DMS153 treated with DMSO at 0.1 percent for 48 hours (cell line): ENCODE measurements around the gene RGP1.

Source experiments
- DNase-seq: peaks from one replicate; lab custom pipeline; 2025; ENCODE audit not compliant: unreplicated experiment; lab: John Stamatoyannopoulos, UW

The RGP1 gene

DNA sequence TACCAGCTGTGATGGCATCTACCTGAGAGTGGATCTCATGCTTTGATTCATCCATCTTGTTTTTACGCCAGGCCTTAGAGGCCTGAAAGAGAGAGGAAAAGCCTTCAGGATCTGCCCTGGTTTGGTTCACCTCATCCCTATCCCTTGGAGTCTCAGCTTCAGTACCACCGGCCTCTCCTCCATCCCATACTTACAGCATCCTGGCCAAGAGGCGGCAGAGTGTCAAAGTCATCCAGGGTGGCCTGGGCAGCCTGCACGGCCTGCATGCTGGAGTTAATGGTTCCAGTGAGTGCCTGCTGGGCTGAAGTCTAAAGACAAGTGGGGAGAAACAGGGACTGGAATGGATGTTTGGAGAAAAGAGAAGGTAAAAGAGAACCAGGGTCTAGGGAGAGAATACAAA lies 29.5 kb upstream of the RGP1 start:
- no peak for DNase-seq

DNA sequence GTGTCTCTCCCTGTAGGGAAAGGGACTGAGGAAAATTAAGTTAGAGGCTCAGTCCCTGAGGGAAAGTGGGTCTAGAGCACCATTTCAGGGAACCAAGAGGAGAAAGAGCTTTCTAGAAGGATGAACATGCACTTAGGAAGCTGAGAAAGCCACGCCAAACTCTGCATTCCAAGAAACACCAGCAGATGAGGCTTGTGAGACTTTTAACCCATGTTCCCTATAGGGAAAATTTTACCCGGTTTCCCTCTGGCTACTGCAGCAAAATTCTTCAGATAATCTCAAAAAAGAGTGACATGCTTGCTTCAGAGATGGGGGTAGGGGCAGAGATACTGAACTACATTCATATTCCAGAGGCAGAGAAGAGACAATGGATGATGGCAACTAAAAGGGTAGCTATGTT lies 25.7 kb upstream of the RGP1 start:
- DNase-seq: no peak

DNA sequence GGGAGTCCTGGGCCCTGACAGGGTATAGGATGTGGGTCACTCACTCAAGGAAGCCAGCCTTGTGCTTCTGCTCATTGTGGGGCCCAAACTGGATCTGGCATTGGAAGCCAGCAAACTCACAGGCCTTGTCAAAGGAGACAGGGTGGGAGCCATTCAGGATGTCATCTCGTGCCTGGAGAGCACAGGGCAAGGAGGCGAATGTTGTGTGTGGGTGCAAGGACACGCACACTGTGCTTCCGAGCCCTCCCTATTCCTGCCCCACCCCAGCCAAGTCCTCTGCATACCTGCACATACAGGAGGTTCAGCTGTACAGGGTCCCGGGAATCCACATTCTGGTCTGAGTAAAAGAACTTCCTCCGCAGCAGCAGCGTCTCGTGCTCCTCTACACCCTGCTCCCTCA lies 25.2 kb upstream of the RGP1 start:
- no peak for DNase-seq

DNA sequence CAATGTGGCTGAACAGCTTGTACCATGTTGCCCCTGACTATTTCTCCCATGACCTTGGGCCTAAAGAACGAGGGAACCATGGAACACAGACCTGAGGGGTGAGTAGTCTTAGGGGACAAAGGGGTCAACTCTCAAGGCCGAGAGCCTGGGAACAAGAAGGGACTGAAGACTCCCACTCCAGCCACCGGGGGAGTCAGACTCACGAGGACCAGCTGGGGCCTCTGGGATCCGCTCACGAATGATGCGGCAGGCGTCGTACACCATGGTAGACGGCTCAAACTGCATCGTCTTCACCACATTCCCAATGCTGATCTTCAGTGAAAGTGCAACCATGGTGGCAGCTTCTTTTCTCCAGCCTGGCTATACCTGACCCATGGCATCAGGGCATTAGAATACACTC lies 23.7 kb upstream of the RGP1 start:
- DNase-seq: no peak

DNA sequence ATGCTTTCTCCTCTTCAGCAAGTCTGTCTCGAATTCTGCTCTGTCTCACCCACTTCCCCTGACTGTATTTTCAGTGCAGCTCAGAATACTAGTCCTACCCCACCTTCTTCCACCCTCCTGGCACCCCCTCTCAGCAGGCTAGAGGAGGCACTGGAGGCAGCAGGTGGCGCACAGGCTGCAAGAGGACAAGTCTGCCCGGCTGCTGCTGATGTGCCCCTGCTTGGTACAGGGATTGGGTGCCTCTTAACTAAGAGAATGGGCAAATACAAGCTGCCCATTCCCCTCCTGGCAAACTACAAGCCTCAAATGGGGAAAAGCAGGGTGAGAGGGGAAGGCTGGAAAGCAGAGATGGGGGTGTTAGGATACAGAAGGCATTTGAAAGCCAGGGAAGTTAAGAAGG lies 22.2 kb upstream of the RGP1 start:
- no peak for DNase-seq

DNA sequence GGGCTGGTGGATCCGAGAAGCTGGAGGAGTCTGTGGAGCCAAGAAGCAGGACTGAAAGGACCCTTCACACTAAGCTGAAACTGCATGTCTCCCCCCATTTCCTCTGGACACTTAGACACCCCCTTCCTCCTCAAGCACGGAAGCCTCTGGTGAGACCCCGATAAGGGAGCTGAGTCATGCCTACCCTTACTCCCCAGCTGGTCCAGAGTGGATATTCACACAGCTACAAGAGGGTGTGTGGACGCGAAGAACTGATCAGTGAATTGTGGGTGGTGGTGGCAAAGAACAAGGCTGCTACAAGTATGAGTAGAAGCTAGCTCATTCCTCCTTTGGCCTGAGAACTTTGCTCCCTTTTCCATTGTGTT lies 21.4 kb upstream of the RGP1 start:
- no peak for DNase-seq

DNA sequence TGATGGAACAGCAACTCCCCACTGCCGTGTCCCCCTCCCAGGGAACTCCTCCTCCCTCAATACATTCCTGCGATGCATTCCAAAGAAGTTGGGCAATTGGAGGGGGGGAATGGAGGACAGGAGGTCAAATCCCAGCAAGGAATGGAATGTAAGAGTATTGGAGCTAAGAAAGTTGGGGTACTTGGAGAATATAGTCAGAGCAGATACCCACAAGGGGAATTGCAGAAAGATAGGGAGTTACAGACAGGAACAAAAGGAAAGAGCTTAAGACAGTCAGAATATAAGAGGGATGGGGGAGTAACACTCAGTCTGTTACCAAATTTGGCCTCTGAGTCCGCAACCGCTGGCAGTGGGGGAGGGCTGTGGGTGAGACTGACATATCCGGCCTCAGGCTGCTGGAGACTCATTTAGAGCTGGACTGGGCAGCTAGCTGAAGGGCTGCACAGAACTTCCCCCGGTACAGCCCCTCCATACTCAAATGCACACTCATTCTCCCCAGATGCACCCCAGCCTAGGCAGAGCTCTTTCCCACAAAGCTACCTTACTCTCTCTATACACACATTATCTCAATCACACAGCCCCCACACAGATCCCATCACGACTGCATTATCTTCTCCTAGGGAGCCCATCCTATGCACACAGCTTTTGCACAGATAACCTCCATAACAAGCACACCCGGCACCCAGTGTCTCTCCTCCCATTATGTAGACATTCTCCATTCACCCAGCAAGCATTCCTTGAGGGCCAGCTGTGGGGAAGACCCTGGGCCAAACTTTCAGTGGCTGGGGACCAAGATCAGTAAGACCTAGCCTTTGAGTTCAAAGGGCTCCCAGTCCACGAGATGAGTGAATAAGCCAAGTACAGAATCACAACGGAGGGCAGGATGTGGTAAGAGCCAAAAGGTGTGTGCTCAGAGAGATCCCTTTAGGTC lies 20.8 kb upstream of the RGP1 start:
- DNase-seq: no peak

DNA sequence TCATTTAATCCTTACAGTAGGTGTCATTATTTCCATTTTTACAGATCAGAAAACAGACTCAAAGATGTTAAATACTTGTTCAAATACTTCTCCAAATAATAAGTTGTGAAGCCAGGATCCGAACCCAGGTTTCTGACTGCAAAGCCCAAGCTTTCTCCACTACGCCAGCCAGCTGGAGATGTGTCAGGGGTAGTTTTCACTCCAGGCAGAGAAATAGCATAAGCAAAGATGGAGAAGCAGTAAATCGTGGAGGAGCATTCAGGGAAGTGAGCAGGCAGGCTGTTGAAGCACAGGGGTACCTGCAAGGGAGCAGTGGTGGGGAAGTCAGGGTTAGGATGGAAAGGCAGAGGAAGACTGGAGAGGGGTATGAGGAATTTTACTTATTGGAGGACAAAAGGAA lies 20.0 kb upstream of the RGP1 start:
- DNase-seq: no peak

DNA sequence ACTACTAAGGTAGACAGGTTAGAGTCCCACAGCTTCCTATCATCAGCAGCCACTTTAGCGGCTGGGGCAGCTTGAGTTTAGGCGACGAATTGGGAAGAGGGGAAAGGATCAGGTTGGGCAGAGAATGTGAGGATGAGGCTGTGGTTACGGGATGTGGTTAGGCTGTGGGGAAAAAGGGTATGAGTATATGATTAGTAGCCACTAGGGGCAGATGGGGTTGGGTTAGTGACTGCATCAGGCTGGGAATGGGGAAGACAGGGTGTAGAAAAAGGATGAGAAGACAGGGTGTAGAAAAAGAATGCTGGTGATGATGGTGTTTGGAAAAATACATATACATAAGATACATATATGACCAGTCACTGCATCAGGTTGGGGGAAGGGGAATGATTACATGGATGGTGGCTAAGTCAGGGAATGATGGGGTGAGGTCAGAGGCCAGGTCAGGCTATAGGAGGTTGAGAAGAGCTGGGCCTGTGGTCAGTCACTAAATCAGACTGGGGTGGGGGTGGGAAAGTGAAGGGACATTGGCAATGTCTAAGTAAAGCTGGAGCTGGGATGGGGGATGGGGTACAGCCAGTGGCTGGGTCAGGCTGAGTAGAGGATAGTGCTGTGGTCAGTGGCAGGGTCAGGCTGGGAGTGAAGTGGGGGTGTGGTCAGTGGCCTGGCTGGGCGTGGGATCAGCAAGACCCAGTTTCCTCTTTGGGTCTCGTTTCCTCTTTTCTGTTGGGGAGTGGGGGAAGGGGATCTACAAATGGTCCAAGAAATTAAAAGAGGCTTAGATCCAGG lies 19.2 kb upstream of the RGP1 start:
- DNase-seq: peak; percentile 21

DNA sequence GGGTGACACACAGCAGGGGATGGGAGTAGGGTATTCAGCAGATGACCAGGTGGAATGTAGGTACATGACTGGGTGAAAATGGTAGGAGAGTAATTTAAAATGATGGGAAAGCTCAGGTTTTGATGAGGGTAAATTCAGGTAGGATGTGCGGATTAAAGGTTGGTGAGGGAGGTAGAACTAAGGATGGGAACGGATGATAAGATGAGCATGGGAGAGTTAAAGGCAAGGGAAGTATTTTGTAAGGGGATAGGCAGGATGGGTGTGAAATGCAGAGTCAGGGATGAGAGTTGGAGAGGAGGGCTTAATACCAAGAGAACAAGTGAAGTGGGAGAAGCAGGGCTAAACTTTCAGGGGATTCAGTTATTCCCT lies 18.6 kb upstream of the RGP1 start:
- DNase-seq: no peak

DNA sequence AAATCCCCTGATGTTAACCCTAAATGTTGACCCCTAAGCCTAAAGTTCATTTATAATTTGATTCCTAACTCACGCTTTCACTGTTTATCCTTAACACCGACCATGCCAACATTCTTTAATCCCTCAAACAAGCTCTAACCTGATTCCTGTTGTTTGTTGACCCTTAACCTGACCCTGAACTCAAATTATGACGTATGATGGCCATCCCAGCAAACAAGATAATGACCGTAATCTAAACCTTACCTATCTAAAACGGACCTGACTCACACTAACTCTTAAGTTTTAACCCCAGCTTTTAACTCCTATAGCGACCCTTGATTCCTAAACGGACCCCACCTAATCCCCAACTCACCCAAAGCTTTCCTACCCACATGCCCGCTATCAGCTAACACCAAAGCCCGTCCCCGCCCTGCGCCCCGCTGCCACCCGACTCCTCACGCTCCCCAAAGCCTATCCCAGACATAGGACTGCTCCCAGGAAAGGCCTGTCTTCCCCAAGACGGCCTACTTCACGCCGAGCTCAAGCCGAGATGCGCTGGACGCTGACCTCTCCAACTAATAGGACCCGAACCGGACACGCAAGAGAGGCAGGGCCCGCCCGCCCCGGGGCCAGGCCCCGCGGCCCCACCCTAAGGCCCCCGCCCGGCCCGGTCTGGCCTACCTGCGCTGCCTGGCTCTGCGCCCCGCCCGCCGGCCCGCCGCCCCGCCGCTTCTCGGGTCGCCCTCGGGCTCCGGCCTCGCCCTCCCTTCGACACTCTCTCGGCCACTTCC lies 17.5 kb upstream of the RGP1 start:
- no peak for DNase-seq

DNA sequence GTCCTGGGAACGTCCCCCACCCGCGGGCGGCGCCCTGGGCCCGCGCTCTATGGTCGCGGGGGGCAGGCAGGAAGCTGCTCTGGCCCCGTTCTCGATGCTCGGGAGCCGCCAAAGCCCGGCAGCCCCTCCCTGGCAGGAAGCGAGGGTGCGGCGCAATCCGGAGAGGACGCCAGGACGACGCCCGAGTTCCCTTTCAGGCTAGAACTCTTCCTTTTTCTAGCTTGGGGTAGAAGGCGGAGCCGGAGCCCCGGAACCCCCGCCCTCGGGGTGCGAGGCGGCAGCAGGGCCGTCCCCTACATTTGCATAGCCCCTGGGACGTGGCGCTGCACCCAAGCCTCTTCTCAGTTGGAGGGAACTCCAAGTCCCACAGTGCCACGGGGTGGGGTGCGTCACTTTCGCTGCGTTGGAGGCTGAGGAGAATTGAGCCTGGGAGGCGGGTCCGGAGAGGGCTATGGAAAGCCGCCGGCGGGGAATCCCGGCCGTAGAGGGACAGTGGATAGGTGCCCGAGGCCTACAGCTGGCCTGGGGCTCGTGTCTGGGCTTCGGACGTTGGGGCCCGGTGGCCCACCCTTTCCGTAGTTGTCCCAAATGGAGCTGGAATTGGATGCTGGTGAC lies 16.8 kb upstream of the RGP1 start, which contains the start of the genes CREB3 and TLN1:
Gene CREB3 (plus strand): TSS at position 482 of the 615 bp plus-strand sequence. CDS start 107 bp downstream, at position 589.
Gene TLN1 (minus strand): TSS at position 11 of the 615 bp plus-strand sequence. CDS start 6,501 bp downstream, outside the sequence.
- peak; percentile 95 for DNase-seq

DNA sequence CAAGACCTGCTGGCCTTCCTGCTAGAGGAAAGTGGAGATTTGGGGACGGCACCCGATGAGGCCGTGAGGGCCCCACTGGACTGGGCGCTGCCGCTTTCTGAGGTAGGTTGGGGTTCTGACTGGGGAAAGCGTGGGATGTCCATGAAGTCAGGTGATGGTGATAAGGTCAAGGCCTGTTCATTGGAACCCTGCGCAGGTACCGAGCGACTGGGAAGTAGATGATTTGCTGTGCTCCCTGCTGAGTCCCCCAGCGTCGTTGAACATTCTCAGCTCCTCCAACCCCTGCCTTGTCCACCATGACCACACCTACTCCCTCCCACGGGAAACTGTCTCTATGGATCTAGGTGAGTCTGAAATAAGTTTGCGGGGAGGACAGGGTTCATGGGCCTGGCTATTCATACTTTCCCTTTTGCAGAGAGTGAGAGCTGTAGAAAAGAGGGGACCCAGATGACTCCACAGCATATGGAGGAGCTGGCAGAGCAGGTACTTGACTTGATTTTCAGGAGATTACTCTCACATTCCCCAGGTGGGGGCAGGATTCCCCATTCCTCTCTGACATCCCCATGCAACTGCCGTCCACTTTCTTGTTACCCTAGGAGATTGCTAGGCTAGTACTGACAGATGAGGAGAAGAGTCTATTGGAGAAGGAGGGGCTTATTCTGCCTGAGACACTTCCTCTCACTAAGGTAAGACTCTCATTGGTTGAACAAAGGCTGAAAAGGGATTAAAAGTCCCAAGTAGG lies 16.1 kb upstream of the RGP1 start:
- DNase-seq: peak; percentile 10

DNA sequence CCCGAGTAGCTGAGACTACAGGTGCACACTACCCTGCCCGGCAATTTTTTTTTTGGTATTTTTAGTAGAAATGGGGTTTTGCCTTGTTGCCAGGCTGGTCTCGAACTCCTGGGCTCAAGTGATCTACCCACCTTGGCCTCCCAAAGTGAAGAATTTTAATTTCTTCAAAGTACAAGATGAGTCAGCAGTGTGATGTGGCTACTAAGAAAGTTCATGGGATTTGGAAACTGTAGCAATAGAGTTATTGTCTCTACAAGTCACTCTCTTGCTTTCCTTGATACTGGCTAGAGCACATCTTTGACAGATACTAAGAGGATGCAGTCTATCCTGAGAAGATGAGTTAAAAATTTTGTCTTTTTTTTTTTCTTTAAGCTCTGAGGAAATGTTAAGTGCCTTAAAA lies 15.0 kb upstream of the RGP1 start:
- no peak for DNase-seq

DNA sequence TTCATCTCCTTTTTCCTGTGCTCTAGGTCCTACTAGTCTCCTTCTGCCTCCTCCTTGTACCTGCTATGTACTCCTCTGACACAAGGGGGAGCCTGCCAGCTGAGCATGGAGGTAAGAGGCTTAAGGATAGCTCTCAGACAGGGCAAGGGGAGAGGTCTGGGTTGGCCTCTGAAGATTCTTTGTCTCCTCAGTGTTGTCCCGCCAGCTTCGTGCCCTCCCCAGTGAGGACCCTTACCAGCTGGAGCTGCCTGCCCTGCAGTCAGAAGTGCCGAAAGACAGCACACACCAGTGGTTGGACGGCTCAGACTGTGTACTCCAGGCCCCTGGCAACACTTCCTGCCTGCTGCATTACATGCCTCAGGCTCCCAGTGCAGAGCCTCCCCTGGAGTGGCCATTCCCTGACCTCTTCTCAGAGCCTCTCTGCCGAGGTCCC lies 12.9 kb upstream of the RGP1 start:
- peak; percentile 9 for DNase-seq

DNA sequence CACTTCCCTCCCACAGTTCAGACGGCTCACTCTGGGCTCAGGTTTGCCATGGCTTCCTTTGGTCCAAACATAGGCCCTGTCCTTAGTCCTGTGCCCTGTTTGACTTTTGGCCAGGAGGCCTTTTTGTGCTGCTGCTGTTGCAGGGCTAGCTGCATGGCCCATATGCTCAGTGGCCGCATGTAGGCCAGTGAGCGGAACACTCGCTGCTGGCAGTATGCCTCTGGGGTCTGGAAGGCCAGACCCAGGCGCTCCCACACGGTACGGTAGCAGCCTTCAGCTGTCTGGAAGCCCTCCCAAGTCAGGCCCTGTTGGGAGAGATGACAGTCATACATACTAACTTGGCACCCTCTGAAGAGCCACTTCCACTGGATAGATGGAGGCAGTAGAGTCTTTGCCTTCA lies 11.9 kb upstream of the RGP1 start:
- no peak for DNase-seq

DNA sequence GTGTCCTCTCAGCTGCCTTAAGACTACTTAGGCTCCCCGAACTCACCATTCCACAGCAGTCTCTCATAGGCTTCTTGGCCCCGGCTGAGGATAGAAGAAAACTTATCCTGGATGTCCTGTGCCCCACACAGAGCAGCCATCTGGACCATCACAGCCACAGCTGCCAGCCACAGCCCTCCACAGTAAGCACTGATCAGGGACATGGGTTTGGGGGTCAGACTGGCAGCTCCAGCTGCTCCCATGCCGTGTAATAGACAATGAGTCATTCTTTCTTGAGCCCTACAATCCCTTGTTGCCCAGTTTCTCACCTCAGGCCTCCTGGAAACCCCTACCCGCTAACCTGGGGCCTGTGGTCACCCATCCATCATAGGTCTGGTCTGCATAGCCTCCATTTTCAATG lies 10.9 kb upstream of the RGP1 start:
- DNase-seq: no peak

DNA sequence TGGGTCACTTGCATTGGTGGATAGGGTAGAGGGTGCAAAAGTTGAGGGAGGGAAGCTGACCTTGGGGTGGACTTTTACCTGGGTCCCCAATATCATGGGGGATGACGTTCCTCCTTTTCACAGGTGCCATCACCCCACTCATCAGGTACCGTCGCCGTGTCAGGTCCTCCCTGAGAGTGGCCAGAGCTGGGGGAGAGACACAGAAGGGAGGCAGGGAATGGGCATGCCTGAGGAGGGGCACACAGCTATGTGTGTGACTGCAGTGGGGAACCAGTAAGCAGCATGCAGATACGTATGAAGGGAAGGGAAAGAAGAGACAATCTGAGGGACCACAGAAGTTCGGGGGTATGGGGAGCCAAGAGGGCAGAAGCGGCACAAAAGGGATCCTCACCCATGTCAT lies 10.2 kb upstream of the RGP1 start:
- DNase-seq: no peak

DNA sequence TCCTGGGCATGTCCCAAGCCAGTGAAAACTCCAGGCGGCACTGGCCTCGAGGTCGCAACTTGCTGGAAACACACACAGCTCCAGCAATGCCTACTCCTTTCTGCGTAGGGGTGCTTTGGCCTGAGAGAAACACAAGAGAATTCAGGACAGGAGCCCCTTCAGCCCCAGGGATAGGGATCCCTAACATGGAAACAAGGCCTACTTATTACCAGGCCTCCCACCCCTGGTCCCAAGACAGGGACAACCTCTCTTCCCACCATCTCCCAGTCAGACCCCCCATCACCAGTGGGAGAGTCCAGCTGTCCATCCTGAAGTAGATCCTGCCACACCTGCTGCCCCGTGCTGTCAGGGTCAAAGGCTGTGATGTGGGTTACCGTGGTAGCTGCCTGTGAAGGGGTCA lies 8.8 kb upstream of the RGP1 start:
- no peak for DNase-seq

DNA sequence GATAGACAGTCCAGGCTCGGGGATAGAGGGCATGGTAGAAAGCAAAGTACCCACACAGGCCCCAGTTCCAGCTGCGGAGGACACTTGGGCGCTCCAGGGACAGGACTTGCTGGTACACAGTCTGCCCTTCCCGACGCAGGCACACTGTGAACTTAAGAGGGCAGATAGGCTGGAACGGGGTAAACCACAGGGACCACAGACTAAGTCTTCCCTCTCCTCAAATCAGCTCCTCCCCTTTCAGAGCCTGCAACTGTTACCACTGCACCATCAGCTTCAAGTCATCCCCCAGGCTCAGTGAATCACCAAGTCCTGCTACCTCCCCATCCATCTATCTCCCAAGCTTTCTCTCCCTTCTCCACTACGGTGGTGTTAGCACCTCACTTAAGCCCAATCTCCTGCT lies 7.3 kb upstream of the RGP1 start:
- no peak for DNase-seq
